Measurements from ENCODE around the gene ANKFY1. TPM values are rescaled to one million over a fixed set of nuclear protein-coding genes. Genes with fewer than 3 reads are reported as not detected.
A peak's percentile ranks its signal among the peaks of the same experiment; 100 is the strongest.
"Not testable (repeated sequence)": the region's sequence is repeated elsewhere in the genome, so short reads cannot be mapped to it uniquely, and the experiment has no call there.

The ANKFY1 gene
- total RNA-seq, 1 experiment from 2014 or later, result 37.4 TPM

- no peak for DNase-seq (ENCODE audit: low read depth)
Measured at GRCh38 chr17:4215882-4216570, 47.8 kb downstream of the ANKFY1 start.

- DNase-seq (ENCODE audit: low read depth), result no peak
Measured at GRCh38 chr17:4214157-4214556, 49.6 kb downstream of the ANKFY1 start.

DNA sequence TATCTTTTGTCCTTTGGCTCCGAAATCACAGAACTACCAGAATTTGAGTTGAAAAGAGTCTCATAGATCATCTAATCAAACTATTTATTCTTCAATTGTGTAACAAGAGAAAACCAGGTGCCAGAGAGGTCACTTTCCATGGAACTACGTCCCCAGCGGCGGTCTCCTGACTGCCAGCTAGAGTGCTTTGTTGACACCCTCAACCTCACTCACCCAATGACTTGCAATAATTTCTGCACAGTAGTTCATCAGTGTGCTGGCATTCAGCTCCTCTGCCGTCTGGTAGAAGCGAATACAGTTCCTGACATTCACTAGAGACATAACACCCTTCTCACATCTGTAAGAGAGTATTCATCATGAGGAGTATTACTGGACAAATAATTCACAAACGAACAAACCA, 54.2 kb downstream of the ANKFY1 start:
- DNase-seq (ENCODE audit: low read depth), result no peak

DNA sequence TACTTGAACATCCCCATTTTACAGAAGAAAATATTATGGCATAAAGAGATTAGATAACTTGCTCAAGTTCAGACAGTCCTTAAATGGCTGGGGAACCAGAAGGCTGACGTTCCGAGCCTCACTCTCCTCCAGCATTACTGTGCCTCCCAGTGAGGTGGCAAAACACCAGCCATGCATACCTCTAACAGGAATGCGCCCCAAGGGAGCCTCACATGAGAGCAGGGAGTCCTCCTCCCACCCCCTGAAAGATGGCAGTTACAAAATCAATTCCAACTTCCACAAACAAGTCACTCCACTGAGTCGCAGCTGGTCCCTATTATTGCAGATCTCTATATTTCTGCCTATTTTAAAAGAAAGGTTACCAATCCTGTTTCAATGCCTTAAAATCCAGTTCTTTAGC, 55.5 kb downstream of the ANKFY1 start:
- DNase-seq (ENCODE audit: low read depth), result peak; percentile 53

DNA sequence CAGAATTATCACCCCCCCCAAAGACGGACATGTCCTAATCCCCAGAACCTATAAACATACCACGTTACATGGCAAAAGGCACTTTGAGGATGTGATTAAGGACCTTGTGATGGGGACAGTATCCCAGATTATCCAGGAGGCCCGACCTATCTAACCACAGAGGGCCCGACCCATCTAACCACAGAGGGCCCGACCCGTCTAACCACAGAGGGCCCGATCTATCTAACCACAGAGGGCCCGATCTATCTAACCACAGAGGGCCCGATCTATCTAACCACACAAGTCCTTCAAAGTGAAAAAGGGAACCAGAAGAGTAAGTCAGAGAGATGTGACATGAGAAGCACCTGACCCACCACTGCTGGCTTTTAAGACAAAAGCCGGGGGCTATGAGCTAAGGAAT, 56.8 kb downstream of the ANKFY1 start:
- peak; percentile 64 for DNase-seq (ENCODE audit: low read depth)

GRCh38 chr17:4205917-4206316, 57.9 kb downstream of the ANKFY1 start:
- DNase-seq (ENCODE audit: low read depth), result no peak

DNA sequence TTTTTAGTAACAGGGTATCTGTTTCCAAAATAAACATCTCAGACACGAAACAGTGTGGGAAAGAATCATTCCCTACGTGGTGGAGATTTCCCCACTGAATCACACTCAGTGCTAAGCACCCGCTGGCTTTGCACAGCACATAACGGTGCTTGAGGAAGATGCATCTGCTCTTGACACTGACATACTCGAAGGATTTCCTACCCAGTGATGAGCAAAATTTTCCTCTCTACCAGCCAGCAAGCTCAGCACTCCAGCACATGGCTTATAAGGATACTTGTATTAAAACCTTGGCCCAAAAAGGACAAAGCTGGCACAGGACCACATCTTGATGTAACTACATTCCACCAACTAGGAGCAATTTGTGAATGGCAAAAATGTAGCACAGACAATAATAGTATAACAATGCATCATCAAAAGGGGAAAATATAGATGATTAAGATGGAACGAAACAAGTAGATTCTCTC, 59.0 kb downstream of the ANKFY1 start:
- DNase-seq (ENCODE audit: low read depth), result peak; percentile 7

DNA sequence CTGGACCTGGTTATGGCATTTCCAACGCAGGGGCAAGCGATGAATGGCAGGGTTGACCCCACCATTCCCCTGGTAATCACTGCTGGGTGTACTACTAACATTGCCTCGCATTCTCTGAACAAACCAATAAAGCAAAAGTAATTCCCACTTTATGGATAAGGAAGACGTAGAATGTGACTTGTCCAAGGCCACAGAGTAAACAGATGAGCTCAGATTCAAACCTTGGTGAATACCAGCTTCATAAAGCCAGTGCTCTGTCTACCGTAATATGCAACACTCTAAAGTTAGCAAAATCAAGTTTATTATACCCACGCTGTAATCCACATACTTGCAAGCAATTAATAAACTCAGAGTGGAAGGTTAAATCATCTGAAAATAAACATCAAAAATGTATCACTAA, 59.6 kb downstream of the ANKFY1 start:
- no peak for DNase-seq (ENCODE audit: low read depth)

DNA sequence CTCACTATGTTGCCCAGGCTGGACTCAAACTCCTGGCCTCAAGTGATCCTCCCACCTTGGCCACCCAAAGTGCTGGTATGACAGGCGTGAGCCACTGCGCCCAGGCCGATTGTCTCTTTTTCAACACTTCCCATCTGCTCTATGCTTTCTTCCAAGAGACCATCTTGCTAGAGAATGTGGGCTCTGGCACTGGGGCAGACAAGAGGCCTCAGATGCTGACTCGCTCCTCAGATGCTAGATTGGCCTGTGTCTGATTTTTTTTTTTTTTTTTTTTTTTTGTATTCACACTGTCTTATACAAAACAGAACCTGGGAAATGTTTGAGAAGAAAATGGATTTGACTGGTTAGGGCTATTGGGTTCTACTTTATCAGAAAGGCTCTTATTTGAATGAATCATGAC, 62.6 kb downstream of the ANKFY1 start:
- DNase-seq (ENCODE audit: low read depth), result no peak

DNA sequence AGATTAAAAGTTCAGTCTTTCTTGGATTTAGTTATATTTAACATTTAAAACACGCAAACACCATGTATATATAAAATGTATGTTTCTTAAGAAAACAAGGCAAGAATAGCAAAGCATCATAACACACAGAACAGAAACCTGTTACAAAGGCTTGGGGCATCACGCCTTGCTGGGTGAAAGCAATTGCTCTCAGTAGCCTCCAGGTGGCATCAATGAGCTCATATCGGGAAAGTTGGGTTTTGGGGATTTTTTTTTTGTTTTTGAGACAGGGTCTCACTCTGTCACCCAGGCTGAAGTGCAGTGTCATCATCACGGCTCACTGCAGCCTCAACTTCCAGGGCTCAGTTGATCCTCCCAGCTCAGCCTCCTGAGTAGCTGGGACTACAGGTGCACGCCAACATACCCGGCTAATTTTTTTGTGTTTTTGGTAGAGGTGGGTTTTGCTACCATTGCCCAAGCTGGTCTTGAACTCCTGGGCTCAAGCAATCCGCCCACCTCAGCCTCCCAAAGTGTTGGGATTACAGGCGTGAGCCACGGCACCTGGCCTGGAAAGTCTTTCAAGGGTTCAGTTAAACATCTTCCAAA, 63.9 kb downstream of the ANKFY1 start:
- peak; percentile 40 for DNase-seq (ENCODE audit: low read depth)

DNA sequence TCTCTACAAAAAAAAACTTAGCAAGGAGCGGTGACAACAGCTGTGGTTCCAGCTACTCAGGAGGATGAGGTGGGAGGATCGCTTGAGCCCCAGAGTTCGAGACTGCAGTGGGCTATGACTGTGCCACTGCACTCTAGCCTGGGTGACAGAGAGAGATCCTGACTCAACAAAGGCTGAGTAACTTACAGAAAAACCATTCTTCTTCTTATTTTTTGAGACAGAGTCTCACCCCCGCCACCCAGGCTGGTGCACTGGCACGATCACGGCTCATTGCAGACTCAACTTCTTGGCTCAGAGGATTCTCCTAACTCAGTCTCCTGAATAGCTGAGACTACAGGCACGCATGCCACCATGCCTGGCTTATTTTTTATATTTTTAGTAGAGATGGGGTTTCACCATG, 64.8 kb downstream of the ANKFY1 start:
- no peak for DNase-seq (ENCODE audit: low read depth)

DNA sequence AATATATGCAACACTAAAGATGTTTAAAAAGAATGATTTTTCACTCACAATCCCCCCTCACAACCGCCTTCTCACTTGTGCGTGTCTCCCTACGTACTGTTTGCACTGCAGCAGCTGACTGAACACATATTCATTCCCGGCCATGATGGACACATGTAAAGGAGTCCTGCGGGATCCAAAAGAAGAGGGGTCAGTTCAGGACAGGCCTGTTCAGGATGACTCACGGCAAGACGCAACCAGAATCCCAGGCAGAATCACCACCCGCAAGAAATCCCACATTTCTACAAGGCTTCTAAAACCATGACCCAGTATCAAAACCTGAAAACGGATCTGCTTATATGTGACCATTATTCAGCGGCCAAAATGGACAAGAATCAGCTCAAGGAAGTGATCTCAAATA, 68.5 kb downstream of the ANKFY1 start:
- DNase-seq (ENCODE audit: low read depth), result peak; percentile 51

GRCh38 chr17:4194796-4195195, 69.0 kb downstream of the ANKFY1 start:
- no peak for DNase-seq (ENCODE audit: low read depth)

DNA sequence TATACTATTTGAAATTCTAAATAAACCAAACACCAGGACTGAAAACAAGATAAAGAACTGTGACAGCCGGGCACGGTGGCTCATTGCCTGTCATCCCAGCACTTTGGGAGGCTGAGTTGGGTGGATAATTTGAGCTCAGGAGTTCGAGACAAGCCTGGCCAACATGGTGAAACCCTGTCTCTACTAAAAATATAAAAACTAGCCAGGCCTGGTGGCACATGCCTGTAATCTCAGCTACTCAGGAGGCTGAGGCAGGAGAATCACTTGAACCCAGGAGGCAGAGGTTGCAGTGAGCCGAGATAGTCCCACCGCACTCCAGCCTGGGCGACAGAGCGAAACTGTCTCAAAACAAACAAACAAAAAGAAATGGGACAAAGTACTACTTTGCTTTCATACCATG, 73.0 kb downstream of the ANKFY1 start:
- not testable (repeated sequence) for DNase-seq (ENCODE audit: low read depth)

- no peak for DNase-seq (ENCODE audit: low read depth)
Measured at GRCh38 chr17:4189280-4189679, 74.5 kb downstream of the ANKFY1 start.

DNA sequence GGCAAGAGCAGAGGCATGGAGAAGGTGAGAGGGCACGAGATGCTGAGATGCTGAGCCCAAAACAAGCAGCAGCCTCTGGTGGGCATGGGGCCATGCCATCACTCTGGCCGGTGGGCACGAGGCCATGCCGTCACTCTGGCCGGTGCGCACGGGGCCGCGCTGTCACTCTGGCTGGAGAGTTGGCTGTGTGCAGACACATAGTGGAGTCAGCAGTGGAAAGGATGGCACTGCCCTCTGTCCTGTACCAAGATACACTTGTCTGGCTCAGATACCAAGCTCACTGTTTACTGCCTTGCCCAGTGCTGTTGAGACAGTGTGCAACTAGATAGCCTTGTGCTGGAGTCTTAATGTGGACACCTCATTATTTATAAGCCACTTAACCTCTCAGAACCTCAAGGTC, 75.7 kb downstream of the ANKFY1 start:
- DNase-seq (ENCODE audit: low read depth), result no peak

DNA sequence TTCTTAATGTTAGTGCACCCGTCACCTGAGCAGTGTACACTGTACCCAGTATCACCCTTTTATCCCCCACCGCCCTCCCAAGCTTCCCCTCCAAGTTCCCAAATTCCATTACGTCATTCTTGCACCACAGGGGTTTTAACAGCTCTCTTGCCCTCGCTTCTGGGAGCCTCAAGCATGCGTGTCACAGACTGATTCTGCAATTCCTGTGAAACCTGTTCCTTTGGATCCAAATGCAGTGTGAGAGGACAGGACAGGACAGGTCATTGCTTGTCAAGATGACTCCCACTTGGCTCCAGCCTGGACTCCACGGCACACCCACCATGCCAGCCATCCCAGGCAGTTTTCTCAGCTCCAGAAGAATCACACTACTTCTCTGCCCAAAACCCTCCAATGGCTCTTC, 76.7 kb downstream of the ANKFY1 start:
- no peak for DNase-seq (ENCODE audit: low read depth)

DNA sequence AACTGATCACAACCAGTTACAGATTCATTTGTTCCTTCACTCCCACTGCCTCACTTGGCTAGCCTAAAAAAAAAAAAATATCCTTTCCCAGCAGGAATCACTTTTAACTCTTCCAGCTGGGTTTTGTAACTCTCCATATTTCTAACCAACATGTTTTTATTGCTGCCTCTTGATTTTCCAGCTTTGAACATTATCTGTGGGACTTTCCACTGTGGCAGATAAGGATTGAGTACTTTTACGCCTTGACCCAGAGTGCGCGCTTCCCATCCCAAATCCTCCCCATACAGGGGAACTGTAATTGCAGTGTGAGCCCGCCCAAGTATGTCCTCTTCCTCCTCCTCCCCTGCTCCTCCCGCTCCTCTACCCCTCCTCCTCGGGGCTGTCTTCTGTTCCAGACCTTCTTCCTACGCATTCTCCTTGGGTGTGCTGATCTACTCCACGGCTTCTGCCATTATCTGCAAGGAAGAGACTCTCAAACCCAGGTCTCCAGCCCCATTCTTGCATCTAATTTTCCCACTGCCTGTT, 77.4 kb downstream of the ANKFY1 start:
- no peak for DNase-seq (ENCODE audit: low read depth)

- DNase-seq (ENCODE audit: low read depth), result no peak
Measured at GRCh38 chr17:4185656-4186055, 78.1 kb downstream of the ANKFY1 start.

DNA sequence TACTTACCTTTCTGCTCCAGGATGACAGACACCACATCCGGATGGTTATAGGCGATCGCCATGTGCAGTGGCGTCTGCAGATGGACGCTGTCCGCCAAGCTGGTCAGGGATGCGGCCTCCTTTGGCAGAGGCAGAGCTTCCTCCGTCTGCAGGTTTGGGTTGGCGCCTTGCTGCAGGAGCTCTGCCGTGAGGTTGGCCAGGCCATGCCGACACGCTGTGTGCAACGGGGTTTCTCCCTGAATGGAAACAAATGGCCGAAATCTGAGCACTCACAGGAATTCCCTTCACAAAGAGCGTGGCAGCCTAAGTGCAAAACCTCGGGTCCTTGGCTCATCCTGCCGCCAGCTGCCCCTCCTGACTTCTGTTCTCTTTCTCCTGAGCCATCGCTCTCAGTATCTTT, 79.0 kb downstream of the ANKFY1 start:
- DNase-seq (ENCODE audit: low read depth), result no peak

DNA sequence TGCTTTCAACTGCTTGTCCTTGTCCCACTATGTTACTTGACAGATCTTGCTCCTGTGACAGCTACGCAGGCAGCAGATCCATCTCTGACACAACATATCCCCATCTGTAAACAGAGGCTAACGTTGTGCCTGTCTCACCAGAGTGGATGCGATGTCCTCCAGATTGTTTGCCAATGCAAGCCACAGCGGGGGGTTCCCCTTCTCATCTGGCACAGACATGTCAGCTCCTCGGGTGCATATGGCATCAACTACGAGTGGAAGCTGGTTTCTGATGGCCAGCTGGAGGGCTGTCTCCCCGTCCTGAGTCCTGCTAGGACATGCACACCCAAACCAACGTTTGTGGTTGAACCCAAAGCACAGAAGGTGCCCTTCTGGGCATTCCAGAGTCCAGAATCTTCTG, 81.7 kb downstream of the ANKFY1 start:
- DNase-seq (ENCODE audit: low read depth), result no peak

DNA sequence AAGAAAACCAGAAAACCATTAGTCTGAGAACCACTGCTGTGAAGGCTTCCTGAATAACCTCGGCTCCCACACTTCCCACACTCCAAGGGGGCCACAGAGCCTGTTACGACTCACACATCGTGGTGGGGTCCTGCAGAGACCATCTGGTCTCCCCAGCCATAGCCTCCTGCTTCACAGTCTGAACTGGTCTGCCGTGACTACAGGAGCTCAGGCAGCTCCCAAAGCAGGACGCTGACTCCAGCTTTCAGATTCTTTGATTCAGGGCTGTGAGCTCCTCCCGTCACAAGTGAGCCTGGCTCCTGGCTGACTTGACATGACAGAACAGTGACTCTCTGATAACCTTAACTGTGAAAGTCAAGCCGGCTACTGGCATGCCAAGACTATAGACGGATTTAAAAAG, 83.0 kb downstream of the ANKFY1 start:
- DNase-seq (ENCODE audit: low read depth), result no peak

DNA sequence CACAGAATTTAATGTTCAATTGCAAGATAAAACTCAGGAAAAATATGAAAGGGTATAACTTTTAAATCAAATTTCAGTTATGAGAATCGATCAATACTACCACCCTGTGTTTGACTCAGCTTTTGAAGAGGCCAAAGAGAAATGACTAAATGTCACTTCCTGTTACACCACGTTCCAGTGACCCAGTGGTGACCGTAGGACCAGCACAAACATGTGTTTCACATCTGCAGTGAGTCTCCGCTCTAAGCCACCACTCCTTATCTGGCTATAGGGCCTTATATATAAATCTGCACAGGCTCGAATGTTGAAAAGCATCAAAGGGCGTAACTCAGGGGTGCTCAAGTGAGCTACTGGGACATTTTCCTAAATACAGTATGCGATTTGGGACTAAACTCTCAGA, 84.7 kb downstream of the ANKFY1 start:
- no peak for DNase-seq (ENCODE audit: low read depth)

DNA sequence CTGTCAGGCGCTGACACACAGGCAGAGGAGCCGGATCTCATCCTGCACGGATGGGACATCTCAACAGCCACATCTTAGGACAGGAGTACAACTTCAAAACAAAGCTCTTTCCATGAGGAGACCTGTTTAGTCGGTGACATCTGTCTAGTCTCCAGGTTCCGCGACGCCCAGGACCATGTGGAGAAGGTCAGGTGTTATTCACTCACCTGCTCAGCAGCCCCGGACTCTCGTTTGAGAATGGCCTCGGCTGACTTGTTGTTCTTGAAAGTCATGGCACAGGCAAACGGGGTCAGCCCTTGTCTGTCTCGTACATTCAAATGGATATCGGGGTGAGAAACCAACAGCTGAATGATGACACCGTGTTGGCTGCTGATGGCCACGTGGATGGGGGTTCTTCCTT, 85.1 kb downstream of the ANKFY1 start:
- DNase-seq (ENCODE audit: low read depth), result no peak

Measured in M059J (cell line).